Colonic mucosa (tissue), 4 donors: ENCODE measurements around the gene GCNT2. TPM values are rescaled to one million over a fixed set of nuclear protein-coding genes. Genes with fewer than 3 reads are reported as not detected.
"Not testable (repeated sequence)": the region's sequence is repeated elsewhere in the genome, so short reads cannot be mapped to it uniquely, and the experiment has no call there.

ENCODE experiments used
- DNase-seq: peaks from one replicate; pipeline ENCODE4 v3.0.0-alpha.2; 2020
- H3K27ac ChIP-seq: fragments of 200-600 bp; one replicate; pipeline ENCODE4 v1.8.0; 2021
- H3K27me3 ChIP-seq: fragments of 200-600 bp; one replicate; pipeline ENCODE4 v1.8.0; 2021
- H3K36me3 ChIP-seq: fragments of 200-600 bp; one replicate; pipeline ENCODE4 v1.8.0; 2021
- H3K4me1 ChIP-seq: fragments of 200-600 bp; one replicate; pipeline ENCODE4 v1.8.0; 2021; ENCODE audit warnings: mild to moderate bottlenecking
- H3K4me3 ChIP-seq: fragments of 200-600 bp; one replicate; pipeline ENCODE4 v1.8.0; 2021
- H3K9ac ChIP-seq, 2 donors: one replicate each; pipeline ENCODE4 v1.7.0; 2013; ENCODE audit warnings: control low read depth in 2 of 2, low read depth in 2 of 2, low read length in 2 of 2
- H3K9me3 ChIP-seq: fragments of 200-600 bp; one replicate; pipeline ENCODE4 v1.8.0; 2021
- CTCF ChIP-seq: fragments of 200-600 bp; IDR thresholded peaks from one replicate; pipeline ENCODE4 v1.8.0; 2022; ENCODE audit warnings: antibody characterized with exemption, mild to moderate bottlenecking
- intact Hi-C: fragments of 100-400 bp; cut with DNase I; formaldehyde crosslinking; loops from one replicate; pipeline ENCODE4 v1.14.1; 2022
- total RNA-seq, 2 donors: library from RNA; stranded (reverse); fragmentation: NEBNext Ultra II Directional in 1 of 2; extraction: Animal tissue kit (Norgen Biotek cat#: 25700) in 1 of 2; gene quantifications; one replicate each; pipeline ENCODE4 v1.2.1, GENCODE V29; 2021
- donor health status: healthy.
- donor health status: DM: no; HTN: no; CAD: no.
- donor health status: DM: no; HTN: no; CAD: no.

Gene GCNT2
- total RNA-seq, 2 donors from 2014 or later, result 9.8 to 9.9 TPM

GRCh38 chr6:10576226-10576625, 55.1 kb downstream of the GCNT2 start:
- no peaks in the 10 kb centered on the region for H3K4me1 ChIP-seq
- no peaks in the 10 kb centered on the region for H3K9me3 ChIP-seq
- intact Hi-C loops, result no loop called here
- H3K27ac ChIP-seq, result no peak overlapping the region
- no peak for DNase-seq
- H3K36me3 ChIP-seq, result no peaks in the 10 kb centered on the region
- no peak overlapping the region for H3K9ac ChIP-seq
- H3K27me3 ChIP-seq, result no peaks in the 10 kb centered on the region
- TF ChIP-seq CTCF, result no peak
- H3K4me3 ChIP-seq, result no peak overlapping the region

- no peaks in the 10 kb centered on the region for H3K27me3 ChIP-seq
- no peak overlapping the region for H3K27ac ChIP-seq
- H3K4me1 ChIP-seq, result no peaks in the 10 kb centered on the region
- H3K4me3 ChIP-seq, result no peak overlapping the region
- intact Hi-C loops, result no loop called here
- no peak for DNase-seq
- no peak for TF ChIP-seq CTCF
- no peaks in the 10 kb centered on the region for H3K36me3 ChIP-seq
- no peaks in the 10 kb centered on the region for H3K9me3 ChIP-seq
- no peak overlapping the region for H3K9ac ChIP-seq
These were observed 56.0 kb downstream of the GCNT2 start for GRCh38 chr6:10577112-10577511.

GRCh38 chr6:10578723-10579122, 57.6 kb downstream of the GCNT2 start:
- Histone ChIP-seq H3K36me3 (no peaks in the 10 kb centered on the region), H3K9me3 (no peaks in the 10 kb centered on the region), H3K27ac (no peak overlapping the region), H3K9ac (no peak overlapping the region), H3K4me3 (no peak overlapping the region), H3K27me3 (no peaks in the 10 kb centered on the region), H3K4me1 (no peaks in the 10 kb centered on the region)
- no peak for TF ChIP-seq CTCF
- DNase-seq, result no peak
- intact Hi-C loops, result no loop called here

GRCh38 chr6:10579803-10580202, 58.7 kb downstream of the GCNT2 start:
- Histone ChIP-seq H3K36me3 (no peaks in the 10 kb centered on the region), H3K27me3 (no peaks in the 10 kb centered on the region), H3K4me1 (no peaks in the 10 kb centered on the region), H3K27ac (no peak overlapping the region), H3K4me3 (no peak overlapping the region), H3K9ac (no peak overlapping the region), H3K9me3 (no peaks in the 10 kb centered on the region)
- no peak for DNase-seq
- TF ChIP-seq CTCF, result no peak
- intact Hi-C loops, result no loop called here

GRCh38 chr6:10580570-10580969, 59.4 kb downstream of the GCNT2 start:
- no peak overlapping the region for H3K27ac ChIP-seq
- no peaks in the 10 kb centered on the region for H3K9me3 ChIP-seq
- H3K4me1 ChIP-seq, result no peaks in the 10 kb centered on the region
- no peak for DNase-seq
- H3K4me3 ChIP-seq, result no peak overlapping the region
- intact Hi-C loops, result no loop called here
- no peaks in the 10 kb centered on the region for H3K36me3 ChIP-seq
- H3K27me3 ChIP-seq, result no peaks in the 10 kb centered on the region
- TF ChIP-seq CTCF, result no peak
- H3K9ac ChIP-seq, result no peak overlapping the region

GRCh38 chr6:10581402-10581801, 60.3 kb downstream of the GCNT2 start:
- H3K4me1 ChIP-seq, H3K36me3 ChIP-seq, H3K27ac ChIP-seq, intact Hi-C loops, H3K27me3 ChIP-seq, H3K4me3 ChIP-seq, H3K9me3 ChIP-seq, H3K9ac ChIP-seq, DNase-seq: not testable (repeated sequence)
